Kidney glomerular epithelial cell (primary cell): ENCODE measurements around the gene SRI.
"Not testable (repeated sequence)": the region's sequence is repeated elsewhere in the genome, so short reads cannot be mapped to it uniquely, and the experiment has no call there.

ENCODE experiments used
- DNase-seq: peaks from one replicate; lab custom pipeline; 2025; lab: John Stamatoyannopoulos, UW

The SRI gene

DNA sequence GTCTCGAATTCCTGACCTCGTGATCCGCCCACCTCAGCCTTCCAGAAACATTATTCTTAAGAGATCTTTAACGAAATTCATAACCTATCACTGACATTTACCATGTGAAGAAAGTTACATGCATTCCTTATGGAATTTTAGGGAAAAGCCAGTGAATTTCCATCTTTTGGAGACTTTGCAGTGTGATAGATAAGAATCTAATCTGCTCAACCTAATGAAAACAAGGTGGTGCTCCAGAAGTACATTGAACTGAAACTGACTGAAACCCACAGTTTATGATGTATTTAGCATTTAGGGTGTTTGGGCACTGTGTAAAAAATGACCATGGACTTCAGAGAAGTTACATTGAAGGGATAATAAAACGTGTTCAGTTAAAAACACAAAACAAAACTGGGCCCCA lies 43.6 kb downstream of the SRI start:
- no peak for DNase-seq

GRCh38 chr7:88172842-88173241 lies 47.0 kb downstream of the SRI start:
- no peak for DNase-seq

- DNase-seq, result peak; percentile 18
These were observed 50.0 kb downstream of the SRI start for GRCh38 chr7:88169717-88170320.

GRCh38 chr7:88167721-88168120 lies 52.1 kb downstream of the SRI start:
- no peak for DNase-seq

GRCh38 chr7:88167223-88167622 lies 52.6 kb downstream of the SRI start:
- DNase-seq, result no peak

- DNase-seq, result no peak
These were observed 54.1 kb downstream of the SRI start for GRCh38 chr7:88165697-88166096.

DNA sequence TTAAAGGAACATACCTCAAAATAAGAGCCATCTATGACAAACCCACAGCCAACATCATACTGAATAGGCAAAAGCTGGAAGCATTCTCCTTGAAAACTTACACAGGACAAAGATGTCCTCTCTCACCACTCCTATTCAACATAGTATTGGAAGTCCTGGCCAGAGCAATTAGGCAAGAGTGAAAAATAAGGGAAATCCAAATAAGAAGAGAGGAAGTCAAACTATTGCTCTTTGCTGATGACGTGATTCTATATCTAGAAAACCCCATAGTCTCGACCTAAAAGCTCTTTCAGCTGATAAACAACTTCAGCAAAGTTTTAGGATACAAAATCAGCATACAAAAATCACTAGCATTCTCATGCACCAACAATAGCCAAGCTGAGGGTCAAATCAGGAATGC lies 60.1 kb downstream of the SRI start:
- DNase-seq, result not testable (repeated sequence)

- DNase-seq, result no peak
These were observed 63.5 kb downstream of the SRI start for GRCh38 chr7:88156356-88156755.

GRCh38 chr7:88155756-88156155 lies 64.1 kb downstream of the SRI start:
- DNase-seq, result no peak
